HUES64 (cell line): ENCODE data around the gene RTF1.
"Not testable (repeated sequence)": the region's sequence is repeated elsewhere in the genome, so short reads cannot be mapped to it uniquely, and the experiment has no call there.

Source experiments
- H3K27ac ChIP-seq: 2 replicates; pipeline ENCODE4 v1.7.0; 2013; ENCODE audit warnings: low read depth, low read length, inconsistent platforms
- H3K27me3 ChIP-seq: 2 replicates; pipeline ENCODE4 v1.6.1; 2013; ENCODE audit warnings: mild to moderate bottlenecking, low read length; ENCODE audit not compliant: insufficient read depth
- H3K36me3 ChIP-seq: 2 replicates; pipeline ENCODE4 v1.6.1; 2013; ENCODE audit warnings: mild to moderate bottlenecking, low read length; ENCODE audit not compliant: insufficient read depth
- H3K4me1 ChIP-seq: 2 replicates; pipeline ENCODE4 v1.6.1; 2013; ENCODE audit warnings: mild to moderate bottlenecking, low read length, moderate library complexity; ENCODE audit not compliant: insufficient read depth
- H3K4me3 ChIP-seq: 2 replicates; pipeline ENCODE4 v1.5.1; 2013; ENCODE audit warnings: mild to moderate bottlenecking, low read length, moderate library complexity
- H3K9ac ChIP-seq: 2 replicates; pipeline ENCODE4 v1.6.1; 2013; ENCODE audit warnings: mild to moderate bottlenecking, low read depth, low read length
- H3K9me3 ChIP-seq: 2 replicates; pipeline ENCODE4 v1.6.1; 2013; ENCODE audit warnings: low read depth, low read length; ENCODE audit not compliant: insufficient read depth
- WGBS: fragments of 150-250, 120-280 bp; methylation state at CpG from one replicate; pipeline ENCODE4 v1.1.7; 2013; ENCODE audit warnings: missing lambda C conversion rate; 5-methylcytosine and 5-hydroxymethylcytosine counted together

Gene RTF1

DNA sequence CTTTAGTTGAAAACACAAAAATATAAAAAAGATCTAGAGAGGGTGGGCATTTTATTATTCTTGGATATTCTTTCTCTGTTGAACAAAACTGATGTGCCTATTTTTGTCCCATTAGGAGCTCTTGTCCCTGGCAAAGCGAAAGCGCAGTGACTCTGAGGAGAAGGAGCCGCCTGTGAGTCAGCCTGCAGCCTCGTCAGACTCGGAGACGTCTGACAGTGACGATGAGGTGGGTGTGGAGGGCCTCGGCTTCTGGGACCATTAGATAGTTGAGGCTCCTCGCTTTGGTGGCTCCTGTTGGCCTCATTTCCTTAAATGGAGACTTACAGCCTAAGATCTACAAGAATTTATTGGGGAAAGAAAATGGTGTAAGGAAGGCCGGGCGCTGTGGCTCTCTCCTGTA, 21.3 kb downstream of the RTF1 start:
- Histone ChIP-seq H3K9me3 (no peaks in the 10 kb centered on the region), H3K9ac (no peak overlapping the region), H3K4me1 (no peaks in the 10 kb centered on the region), H3K36me3 (peaks cover 61% of the 10 kb centered on the region), H3K27me3 (no peaks in the 10 kb centered on the region), H3K27ac (no peak overlapping the region), H3K4me3 (no peak overlapping the region)
- 97% methylated on average over 11 of the region's 11 CpGs for WGBS

DNA sequence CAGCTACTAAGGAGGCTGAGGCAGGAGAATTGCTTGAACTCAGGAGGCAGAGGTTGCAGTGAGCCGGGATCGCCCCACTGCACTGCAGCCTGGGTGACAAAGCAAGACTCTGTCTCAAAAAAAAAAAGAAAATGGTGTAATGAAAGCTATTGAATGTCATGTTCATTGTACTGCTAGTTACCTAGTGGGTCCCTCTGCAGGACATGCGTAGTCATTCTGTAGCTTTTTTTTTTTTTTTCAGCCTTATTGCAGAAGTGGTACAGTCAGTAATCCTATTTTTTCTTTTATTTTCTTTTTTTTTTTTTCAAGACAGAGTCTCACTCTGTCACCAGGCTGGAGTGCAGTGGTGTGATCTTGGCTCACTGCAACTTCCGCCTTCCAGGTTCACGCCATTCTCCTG, 21.9 kb downstream of the RTF1 start:
- H3K27ac ChIP-seq, H3K9me3 ChIP-seq, H3K9ac ChIP-seq, H3K27me3 ChIP-seq, H3K4me1 ChIP-seq, H3K4me3 ChIP-seq: not testable (repeated sequence)
- peaks cover 64% of the 10 kb centered on the region for H3K36me3 ChIP-seq
- WGBS = 94% methylated on average over 5 of the region's 5 CpGs

DNA sequence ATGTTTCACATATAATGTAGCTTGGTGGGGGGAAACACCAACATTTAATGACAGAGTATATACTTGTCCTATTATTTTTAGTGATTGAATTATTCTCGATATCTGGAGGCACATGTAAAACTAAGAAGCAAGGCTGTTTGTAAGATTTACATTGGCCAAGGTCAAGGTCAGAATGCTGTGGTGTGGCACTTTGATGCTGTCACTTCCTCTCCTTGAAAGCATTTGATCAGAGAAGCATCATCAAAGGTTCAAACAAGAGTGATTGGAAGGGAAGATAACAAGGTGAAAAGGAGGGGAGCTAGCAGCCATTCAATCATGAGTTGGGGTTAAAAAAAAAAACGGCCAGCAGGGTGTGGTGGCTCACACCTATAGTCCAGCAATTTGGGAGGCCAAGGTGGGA, 26.4 kb downstream of the RTF1 start:
- Histone ChIP-seq H3K4me1 (no peaks in the 10 kb centered on the region), H3K4me3 (no peak overlapping the region), H3K9ac (no peak overlapping the region), H3K9me3 (no peaks in the 10 kb centered on the region), H3K27ac (no peak overlapping the region), H3K27me3 (no peaks in the 10 kb centered on the region), H3K36me3 (peaks cover 65% of the 10 kb centered on the region)
- 89% methylated on average over 2 of the region's 2 CpGs for WGBS

DNA sequence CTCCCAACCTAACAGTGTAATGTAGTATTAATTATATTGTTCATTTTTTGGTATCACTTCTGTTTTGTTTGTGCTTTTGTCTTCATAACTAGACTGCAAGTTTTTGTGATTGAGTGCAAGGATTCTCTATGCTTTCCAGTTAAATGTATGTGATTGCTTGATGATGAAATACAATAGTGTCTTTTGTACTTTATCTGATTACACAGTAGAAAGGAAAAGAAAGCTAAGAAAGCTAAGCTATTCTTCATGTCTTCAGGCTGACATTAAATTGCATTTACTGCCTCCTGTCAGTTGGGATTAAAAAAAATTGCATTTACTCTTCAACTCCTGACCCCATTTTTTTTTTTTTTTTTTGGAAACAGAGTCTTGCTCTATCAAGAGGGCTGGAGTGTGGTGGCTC, 28.5 kb downstream of the RTF1 start:
- H3K27me3 ChIP-seq = no peaks in the 10 kb centered on the region
- no peaks in the 10 kb centered on the region for H3K9me3 ChIP-seq
- peaks cover 47% of the 10 kb centered on the region for H3K36me3 ChIP-seq
- H3K4me3 ChIP-seq = no peak overlapping the region
- no peak overlapping the region for H3K9ac ChIP-seq
- no peaks in the 10 kb centered on the region for H3K4me1 ChIP-seq
- H3K27ac ChIP-seq = no peak overlapping the region

- no peaks in the 10 kb centered on the region for H3K9me3 ChIP-seq
- H3K27me3 ChIP-seq = no peaks in the 10 kb centered on the region
- H3K4me3 ChIP-seq = no peak overlapping the region
- no peak overlapping the region for H3K27ac ChIP-seq
- H3K4me1 ChIP-seq = no peaks in the 10 kb centered on the region
- WGBS = 92% methylated on average over 3 of the region's 4 CpGs
- peaks cover 72% of the 10 kb centered on the region for H3K36me3 ChIP-seq
- H3K9ac ChIP-seq = no peak overlapping the region
Observed at GRCh38 chr15:41462084-41462795, 45.3 kb downstream of the RTF1 start.

DNA sequence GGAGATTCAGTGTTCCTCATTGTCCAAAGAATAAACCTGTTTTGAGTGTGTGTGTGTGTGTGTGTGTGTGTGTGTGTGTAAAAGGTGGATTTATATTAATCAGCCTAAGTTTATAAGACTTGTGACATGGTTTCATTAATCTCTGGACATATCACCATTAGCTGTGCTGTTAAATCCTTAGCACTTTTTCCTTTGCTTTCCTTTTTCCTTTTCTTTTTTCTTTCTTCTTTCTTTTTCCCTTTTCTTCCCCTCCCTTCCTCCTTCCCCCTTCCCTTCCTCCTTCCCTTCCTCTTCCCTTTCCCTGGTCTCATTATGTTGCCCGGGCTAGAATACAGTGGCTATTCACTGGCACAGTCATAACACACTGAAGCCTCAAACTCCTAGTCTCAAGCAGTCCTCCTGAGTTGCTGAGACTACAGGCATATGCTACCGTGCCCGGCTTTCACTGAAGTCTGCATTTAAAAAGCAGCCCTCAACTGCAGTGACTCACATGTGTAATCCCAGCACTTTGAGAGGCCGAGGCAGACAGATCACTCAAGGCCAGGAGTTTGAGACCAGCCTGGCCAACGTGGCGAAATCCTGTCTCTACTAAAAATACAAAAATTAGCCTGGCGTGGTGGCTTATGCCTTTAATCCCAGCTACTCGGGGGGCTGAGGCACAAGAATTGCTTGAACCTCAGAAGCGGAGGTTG, 48.1 kb downstream of the RTF1 start:
- no peaks in the 10 kb centered on the region for H3K27me3 ChIP-seq
- no peak overlapping the region for H3K4me3 ChIP-seq
- no peak overlapping the region for H3K27ac ChIP-seq
- no peaks in the 10 kb centered on the region for H3K9me3 ChIP-seq
- H3K36me3 ChIP-seq = peaks cover 68% of the 10 kb centered on the region
- WGBS = 82% methylated on average over 9 of the region's 9 CpGs
- no peak overlapping the region for H3K9ac ChIP-seq
- no peaks in the 10 kb centered on the region for H3K4me1 ChIP-seq

- 95% methylated on average over 8 of the region's 8 CpGs for WGBS
- H3K9me3 ChIP-seq = no peaks in the 10 kb centered on the region
- peaks cover 71% of the 10 kb centered on the region for H3K36me3 ChIP-seq
Observed at GRCh38 chr15:41465822-41466421, 49.0 kb downstream of the RTF1 start.

DNA sequence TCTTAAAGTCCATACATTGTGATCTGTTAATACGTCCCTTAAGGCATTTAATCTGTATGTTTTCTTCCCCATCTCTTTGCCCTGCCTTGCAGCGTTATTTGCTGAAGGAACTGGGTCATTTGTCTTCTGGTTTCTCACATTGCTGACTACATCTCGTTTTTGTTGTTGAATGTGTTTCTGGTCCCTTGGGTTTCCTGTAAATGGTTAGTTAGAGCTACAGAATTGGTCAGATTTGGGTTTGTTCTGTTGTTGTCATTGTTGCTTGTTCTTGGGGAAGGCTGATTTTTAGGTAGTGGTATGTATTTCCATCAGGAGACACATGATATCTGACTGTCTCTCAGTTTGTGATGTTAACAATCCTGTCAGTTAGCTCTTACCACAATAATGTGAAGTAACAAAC, 49.8 kb downstream of the RTF1 start:
- H3K36me3 ChIP-seq = peaks cover 79% of the 10 kb centered on the region
- H3K27ac ChIP-seq = no peak overlapping the region
- H3K9ac ChIP-seq = no peak overlapping the region
- WGBS = 97% methylated on average over 3 of the region's 3 CpGs
- no peak overlapping the region for H3K4me3 ChIP-seq
- H3K27me3 ChIP-seq = no peaks in the 10 kb centered on the region
- H3K9me3 ChIP-seq = no peaks in the 10 kb centered on the region
- no peaks in the 10 kb centered on the region for H3K4me1 ChIP-seq

More at GRCh38 chr15:41465822-41466421, 49.0 kb downstream of the RTF1 start:
- H3K27ac ChIP-seq = no peak overlapping the region
- no peaks in the 10 kb centered on the region for H3K27me3 ChIP-seq
- H3K4me1 ChIP-seq = no peaks in the 10 kb centered on the region
- no peak overlapping the region for H3K4me3 ChIP-seq
- H3K9ac ChIP-seq = no peak overlapping the region

GRCh38 chr15:41469644-41470043, 52.7 kb downstream of the RTF1 start:
- 99% methylated on average over 6 of the region's 6 CpGs for whole genome bisulfite sequencing
- peaks cover 79% of the 10 kb centered on the region for H3K36me3 ChIP-seq
- H3K27ac ChIP-seq, H3K4me1 ChIP-seq, H3K4me3 ChIP-seq, H3K9me3 ChIP-seq, H3K27me3 ChIP-seq, H3K9ac ChIP-seq: not testable (repeated sequence)

GRCh38 chr15:41473418-41473817, 56.5 kb downstream of the RTF1 start:
- WGBS = 97% methylated on average over 11 of the region's 11 CpGs
- no peaks in the 10 kb centered on the region for H3K27me3 ChIP-seq
- H3K36me3 ChIP-seq = peaks cover 86% of the 10 kb centered on the region
- H3K4me3 ChIP-seq = no peak overlapping the region
- H3K9me3 ChIP-seq = no peaks in the 10 kb centered on the region
- no peak overlapping the region for H3K27ac ChIP-seq
- no peak overlapping the region for H3K9ac ChIP-seq
- no peaks in the 10 kb centered on the region for H3K4me1 ChIP-seq

DNA sequence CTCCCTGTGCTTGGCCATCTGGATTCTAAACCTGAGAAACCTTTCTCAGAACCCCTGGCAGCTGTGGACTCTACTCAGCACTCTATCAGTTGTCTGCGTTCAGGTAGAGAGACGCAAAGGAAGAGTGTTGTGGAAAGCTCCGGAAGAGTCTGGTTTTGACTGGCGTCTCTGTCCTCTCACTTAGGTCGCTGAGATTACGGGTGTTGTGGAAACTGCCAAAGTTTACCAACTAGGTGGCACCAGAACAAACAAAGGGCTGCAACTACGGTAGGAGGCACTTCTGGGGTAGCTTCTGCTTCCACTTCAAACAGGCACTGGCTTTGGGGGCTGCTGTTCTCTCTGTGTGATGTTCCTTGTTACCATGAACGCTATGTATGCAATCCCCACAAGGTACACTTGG, 57.5 kb downstream of the RTF1 start:
- WGBS = 97% methylated on average over 8 of the region's 8 CpGs
- Histone ChIP-seq H3K9me3 (no peaks in the 10 kb centered on the region), H3K36me3 (peaks cover 86% of the 10 kb centered on the region), H3K4me3 (no peak overlapping the region), H3K4me1 (no peaks in the 10 kb centered on the region), H3K27me3 (no peaks in the 10 kb centered on the region), H3K27ac (no peak overlapping the region), H3K9ac (no peak overlapping the region)
